Heart left ventricle (tissue), 13 donors: ENCODE data around the gene ARRB1.

Experiments
- CTCF ChIP-seq, 12 donors: fragments of 200-600 bp; sonication (generic) in 4 of 12; IDR thresholded peaks; one replicate each; pipeline versions ENCODE4 v1.5.0 to v1.8.0; 2018 to 2022; ENCODE audit warnings: antibody characterized with exemption in 12 of 12, mild to moderate bottlenecking in 5 of 12
- POLR2A ChIP-seq, 2 donors: fragments of 450-650 bp; IDR thresholded peaks; one replicate each; pipeline ENCODE4 v1.6.1; 2017; ENCODE audit warnings: antibody characterized with exemption in 2 of 2, mild to moderate bottlenecking in 2 of 2, moderate library complexity in 2 of 2
- donor health status: ischemic (EF 13 %, LVEDD 7.1; RV severe dilation, severe dysfunction).
- donor health status: DM: no; HTN: yes; CAD: no.
- donor health status: DM: no; HTN: no; CAD: no.
- donor health status: ischemic (EF 25% LVEDD 6.9; RV normal size, moderate dysfunction).
- donor health status: ischemic (EF 25% LVEDD 5.7; RV mildly dilated, moderate dysfunction).
- donor health status: ischemic (EF 35%, LVEDD 5.7; RV mildly dilated, moderate dysfunction).
- donor health status: nonischemic (EF 11% LVEDD 7.7; RV severe dilation, severe dysfunction).
- donor health status: DM: yes; HTN: yes; CAD: no.
- donor health status: PGD.
- donor health status: ischemic (EF 29% LVEDD 5.4; RV normal size, mild dysfunction).
- donor health status: nonischemic (EF 23%, LVEDD 6.1; RV moderate dilation, normal function).

- TF ChIP-seq POLR2A (IDR thresholded peaks at IDR 0.05): no peak
- TF ChIP-seq CTCF (IDR thresholded peaks at IDR 0.05): no peak
These were observed 70.5 kb downstream of the ARRB1 start for GRCh38 chr11:75280770-75281468.
